Superior temporal gyrus (tissue), 1 donor: ENCODE data around the gene SIRPB1.
"Not testable (repeated sequence)": the region's sequence is repeated elsewhere in the genome, so short reads cannot be mapped to it uniquely, and the experiment has no call there.

Experiments used
- DNase-seq: peaks from one replicate; pipeline ENCODE4 v3.0.0-alpha.2; 2016; ENCODE audit errors: extremely low spot score

SIRPB1 gene

DNA sequence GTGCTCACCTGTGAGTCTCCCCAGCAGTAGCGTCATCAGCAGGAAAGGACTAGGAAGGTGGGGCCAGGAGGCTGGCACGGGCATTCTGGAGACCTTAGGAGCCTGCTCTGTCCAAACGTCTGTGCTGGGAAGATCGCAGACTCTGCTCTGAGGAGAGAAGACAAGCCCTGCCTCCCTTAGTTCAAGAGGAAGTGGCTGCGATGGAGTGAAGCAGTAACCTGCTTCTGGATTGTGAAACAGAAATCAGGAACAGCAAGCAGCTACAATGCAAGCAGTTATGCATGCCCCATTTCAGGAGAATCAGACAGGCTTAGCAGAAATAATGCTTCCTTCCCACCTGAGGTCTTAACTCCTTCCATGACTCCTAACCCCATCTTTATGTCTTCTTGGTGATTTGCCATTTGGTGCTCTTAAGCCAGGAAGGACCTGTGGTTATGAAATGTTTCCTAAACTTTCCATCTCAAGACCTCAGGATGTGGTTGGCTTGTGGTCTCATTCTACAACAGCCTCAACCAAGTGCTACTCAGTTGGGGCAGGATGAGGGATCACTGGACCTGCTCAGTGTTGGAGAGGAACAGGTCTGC lies at the start of gene SIRPB1:
TSS of gene SIRPB1 (minus strand) at position 149 of the 584 bp plus-strand sequence. CDS start at position 84, 65 bp downstream.
- peak; percentile 4 for DNase-seq

DNA sequence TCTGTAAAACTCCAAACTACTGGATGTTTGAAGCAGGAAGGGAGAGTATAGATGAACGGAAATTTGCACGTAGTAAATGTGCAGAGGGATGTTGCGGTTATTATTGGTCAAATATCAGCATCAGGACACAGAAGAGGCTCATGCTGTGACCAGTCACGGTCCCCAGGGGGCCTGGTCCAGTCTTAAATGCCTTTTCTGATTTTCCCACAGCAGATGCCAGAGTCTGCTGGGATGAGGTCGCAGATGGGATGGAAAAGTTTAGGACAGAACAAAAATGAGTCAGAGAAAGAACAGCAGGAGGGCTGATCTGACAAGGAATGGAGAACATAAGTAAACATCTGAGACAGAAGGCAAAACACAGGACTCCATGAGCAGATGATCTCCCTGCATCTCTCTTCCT lies 49.5 kb upstream of the SIRPB1 start:
- no peak for DNase-seq

DNA sequence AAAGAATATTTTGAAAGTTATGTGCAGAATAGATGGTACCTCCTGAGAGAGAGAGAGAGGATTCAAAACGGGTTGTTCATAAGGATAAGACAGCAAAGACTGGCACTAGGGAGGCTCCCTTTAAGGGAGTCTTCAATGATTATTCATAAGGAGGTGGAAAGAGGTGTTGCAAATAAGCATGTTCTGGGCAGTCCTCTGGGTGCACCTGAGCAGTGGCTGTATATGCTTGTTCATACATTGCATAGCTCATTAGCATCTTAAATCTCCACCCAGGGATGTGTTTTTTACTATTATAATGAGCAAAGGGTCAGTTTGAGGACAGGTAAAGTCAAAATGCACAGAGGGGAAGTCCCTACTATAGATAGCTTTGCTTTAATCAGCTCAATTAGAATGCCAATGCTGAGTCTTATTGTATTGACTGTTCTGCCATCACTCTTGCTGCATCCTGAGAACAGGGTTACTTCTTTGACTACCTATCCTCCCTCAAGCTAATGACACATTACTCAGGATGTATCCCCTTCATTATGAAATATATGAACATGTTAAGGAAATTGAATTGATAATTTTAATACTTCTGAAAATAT lies 47.8 kb upstream of the SIRPB1 start:
- DNase-seq: no peak

DNA sequence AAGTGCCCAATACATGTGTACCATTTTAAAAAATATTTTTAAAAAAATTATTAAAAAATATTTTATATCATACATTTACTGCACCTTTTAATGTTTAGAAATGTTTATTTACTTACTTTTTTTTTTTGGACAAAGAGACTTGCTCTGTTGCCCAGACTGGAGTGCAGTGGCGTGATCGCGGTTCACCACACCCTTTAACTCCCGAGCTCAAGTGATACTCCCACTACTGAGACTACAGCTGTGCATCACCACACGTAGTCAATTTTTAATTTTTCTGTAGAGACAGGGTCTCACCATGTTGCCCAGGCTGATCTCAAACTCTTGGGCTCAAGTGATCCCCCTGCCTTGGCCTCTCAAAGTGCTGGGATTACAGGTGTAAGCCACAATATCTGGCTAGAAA lies 47.0 kb upstream of the SIRPB1 start:
- no peak for DNase-seq

DNA sequence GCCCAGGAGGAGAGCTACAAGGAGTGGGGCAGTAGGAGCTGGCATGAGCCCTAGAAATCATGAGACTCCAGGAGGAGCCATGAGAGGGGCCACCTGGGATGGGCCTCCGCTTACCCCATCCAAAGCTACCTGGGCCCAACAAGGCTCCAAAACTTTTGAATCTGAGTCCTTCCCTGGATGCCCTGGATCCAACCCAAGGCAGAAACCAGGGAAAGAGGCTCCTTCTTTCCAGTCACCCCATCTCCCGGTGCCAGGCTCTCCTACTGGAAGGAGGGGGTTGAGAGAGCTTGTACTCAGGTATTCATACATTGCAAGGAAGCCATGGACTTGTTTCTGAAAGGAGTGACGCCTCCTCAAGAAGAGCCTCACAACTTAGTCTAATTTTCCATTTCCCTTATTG lies 45.5 kb upstream of the SIRPB1 start:
- DNase-seq: no peak

DNA sequence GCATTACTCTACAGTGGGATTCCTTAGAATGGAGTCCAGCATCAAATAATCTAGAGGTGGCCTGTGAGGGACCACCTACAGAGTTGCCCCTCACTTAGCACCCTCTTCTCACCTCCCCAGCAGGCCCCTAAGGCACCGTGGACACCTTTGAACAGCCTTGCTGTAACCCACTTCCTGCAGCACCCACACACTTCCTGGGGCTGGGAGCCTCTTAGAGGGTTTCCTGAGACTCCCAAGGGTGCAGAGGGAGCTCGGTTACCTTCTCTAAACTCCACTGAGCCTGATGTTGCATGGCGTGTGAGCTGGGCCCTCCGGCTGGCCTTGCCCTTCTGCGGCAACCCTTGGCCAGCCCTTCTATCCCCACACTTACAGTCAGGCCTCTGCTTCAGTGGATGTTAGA lies 45.1 kb upstream of the SIRPB1 start:
- DNase-seq: no peak

DNA sequence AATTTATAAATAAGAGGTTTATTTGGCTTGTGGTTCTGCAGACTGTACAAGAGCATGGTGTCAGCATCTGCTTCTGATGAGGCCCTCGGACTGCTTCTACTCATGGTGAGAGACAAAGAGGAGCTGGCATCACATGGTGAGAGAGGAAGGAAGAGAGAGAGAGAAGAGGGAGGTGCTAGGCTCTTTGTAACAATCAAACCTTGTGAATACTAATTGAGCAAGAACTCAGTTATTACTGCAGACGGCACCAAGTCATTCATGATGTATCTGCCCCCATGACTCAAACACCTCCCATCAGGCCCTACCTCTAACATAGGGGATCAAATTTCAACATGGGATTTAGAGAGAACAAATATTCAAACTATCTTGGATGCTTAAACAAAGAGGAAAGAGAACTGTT lies 44.1 kb upstream of the SIRPB1 start:
- DNase-seq: no peak

DNA sequence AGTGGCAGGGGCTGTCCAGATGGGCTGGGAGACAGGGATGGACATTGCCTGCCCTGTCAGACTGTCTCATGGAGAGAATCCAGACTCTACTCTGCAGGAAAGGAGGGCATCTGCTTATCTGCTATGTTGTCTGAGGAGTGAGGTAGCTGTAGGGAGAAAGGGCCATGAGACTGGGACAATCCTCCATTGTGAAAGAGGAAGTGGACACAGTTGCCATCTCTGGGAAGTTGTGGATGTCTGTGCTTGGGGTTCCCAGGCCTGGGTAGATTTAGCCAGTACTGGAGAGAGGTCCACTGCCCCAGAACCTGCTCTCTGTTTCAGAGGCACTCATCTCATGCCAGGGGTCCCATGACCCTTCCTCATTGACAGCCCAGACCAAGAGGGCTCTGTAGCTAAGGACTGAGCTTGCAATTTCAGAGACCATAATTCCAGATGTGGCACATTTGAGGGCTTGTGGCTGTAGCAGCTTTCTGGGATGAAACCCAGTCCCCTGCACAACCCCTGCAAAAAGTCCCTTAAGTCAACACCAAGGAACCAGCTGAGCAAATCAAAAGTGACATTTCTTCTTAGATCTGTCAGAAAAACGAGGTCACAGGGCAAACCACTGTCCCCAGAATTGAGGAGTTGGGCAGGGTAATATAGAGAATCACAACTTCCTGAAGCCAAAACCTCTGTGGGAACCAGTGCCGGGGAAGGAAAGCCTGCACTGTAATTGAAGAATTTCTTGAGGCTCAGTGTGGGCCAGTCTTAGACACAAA lies 41.9 kb upstream of the SIRPB1 start:
- DNase-seq: no peak

DNA sequence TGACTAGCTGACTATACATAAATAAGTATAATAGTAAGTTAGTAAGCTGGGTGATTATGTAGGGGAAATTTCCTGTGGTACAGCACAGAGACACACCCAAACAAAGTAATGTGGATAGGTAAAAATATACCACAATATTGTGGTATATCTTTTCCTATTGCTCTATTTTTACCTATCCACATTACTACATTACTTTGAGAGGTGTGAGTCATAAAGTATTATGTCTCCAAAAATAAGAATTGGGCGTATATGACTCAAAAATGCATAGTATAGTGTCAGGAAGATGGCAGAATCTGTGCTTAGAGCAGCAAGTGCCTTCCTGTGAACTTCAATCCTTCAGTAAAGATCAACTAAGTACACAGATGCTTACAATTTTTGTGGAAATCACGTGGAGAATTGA lies 40.4 kb upstream of the SIRPB1 start:
- no peak for DNase-seq

DNA sequence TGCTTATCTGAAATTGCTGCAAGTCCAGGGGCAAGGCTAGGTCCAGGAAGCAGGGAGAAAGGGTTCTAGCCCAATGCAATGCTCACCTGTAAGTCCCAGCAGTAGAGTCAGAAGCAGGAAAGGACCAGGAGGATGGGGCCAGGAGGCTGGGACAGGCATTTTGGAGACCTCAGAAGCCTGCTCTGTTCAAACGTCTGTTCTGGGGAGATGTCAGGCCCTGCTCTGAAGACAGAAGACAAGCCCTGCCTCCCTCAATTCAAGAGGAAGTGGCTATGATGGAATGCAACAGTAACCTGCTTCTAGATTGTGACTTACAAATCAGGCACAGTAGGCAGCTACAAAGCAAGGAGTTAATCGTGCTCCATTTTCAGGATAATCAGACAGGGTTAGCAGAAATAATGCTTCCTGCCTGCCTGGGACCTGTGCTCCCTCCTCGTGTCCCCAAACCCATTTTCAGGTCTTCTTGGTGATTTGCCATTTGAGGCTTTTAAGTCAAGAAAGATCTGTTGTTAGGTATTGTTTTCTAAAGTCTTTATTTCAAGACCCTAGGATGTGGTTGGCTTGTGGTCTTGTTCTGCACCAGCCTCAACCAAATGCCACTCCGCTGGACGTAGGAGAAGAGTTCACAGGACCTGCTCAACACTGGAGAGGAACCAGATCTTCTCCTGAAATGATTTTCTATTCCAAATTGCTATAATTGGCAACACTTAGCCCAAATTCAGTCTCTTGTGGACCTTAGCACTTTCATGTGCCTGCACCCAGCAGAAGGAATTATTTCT lies 37.9 kb upstream of the SIRPB1 start, which contains the start of gene SIRPG:
TSS of gene SIRPG (minus strand) at position 224 of the 779 bp plus-strand sequence. CDS start at position 159, 65 bp downstream.
- no peak for DNase-seq

DNA sequence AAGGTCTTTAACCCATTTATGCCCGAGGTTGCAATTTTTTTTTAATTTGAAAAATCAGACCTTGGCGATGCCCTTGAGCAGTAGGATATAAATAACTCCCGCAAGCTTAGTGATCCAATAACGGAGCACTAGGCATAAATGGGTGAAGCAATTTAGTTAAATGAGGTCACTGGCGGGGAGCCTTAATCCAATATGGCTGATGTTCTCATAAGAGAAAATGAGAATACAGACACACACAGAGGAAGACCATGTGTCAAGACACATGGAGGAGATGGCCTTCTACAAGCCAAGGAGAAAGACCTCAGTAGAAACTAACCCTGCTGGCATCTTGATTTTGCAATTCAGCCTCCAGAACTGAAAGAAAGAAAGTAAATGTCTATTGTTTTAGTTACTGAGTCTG lies 37.0 kb upstream of the SIRPB1 start:
- DNase-seq: no peak

DNA sequence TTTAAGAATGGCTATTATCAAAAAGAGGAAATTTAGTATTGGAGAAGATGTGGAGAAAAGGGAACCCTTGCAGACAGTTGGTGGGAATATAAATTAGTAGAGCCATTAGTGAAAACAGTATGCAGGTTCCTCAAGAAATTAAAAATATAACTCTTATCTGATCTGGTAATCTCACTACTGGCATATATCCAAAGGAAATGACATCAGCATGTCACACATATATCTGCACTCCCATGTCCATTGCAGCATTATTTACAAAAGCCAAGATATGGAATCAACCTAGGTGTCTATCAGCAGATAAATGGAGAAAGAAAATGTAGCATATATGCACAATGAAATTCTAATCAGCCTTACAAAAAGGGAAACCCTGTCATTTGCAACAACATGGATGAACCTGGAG lies 35.2 kb upstream of the SIRPB1 start:
- no peak for DNase-seq

DNA sequence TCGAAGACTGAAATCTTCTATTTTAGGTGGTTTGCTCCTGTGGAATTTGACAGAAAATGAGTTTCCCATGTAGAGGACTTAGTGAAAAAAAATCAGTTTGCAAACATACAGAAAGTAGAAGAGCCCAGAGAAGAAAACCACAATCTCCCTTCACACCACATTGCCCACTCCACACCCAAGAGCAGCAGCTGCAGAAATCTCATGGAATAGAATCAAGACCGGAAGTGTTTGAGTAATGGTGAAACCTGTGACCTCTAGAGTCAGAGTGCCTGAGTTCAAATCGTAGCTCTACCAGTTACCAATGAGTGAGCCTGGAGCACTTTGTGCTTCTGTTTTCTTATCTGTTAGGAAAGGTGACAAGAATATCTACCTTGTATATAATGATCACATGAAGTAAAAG lies 33.2 kb upstream of the SIRPB1 start:
- no peak for DNase-seq

DNA sequence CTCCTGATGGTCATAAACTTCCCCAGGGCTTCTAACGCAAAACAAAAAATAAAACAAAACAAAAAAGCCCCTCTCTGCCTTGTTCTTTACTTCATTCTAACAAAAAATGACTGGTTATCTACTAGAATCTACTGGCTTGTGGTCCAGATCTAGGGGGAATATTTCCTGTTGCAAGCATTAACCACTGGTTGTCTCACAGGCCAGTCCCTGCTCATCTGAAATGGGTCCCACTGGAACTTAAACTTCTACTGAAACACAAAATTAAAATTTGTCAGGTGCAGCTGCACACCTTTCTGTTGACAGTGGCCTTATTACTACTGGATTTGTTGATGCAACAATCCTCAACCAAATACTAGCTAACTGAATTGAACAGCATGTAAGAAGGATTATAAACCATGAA lies 32.3 kb upstream of the SIRPB1 start:
- no peak for DNase-seq

DNA sequence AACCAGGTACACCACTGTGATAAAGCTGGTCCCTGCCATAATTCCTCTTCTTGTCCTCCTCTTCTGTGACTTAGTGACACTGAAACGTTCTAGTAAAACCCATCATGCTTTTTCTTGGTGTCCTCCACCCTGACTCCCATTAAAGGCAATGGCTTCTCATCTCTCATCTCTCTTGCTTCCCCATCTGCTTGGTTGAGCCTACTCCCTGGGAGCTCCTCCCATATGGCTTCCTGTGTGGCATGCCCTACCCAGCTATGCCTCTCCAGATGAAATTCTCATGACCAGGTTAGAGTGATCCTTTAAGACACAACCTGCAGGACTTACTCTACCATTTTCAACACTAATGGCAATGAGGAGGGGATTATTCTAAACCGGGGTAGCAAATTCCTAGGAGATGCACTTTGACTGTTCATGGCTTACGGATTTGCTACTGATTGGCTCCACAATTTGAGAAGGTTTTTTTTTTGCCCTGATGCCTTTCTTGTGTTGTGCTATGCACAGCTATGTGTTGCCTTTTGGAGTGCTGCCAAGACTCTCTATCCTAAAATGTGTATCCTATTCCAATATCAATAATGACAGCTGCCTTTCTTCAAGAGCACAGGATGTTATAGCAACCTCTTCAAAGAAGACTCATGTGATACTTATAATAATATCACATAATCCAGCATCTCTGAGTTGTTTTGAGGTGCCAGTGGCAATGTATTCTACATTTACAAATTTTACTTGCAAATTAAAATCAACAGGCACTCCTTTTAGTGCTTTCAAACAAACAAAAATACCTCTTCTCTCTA lies 31.7 kb upstream of the SIRPB1 start:
- DNase-seq: no peak

DNA sequence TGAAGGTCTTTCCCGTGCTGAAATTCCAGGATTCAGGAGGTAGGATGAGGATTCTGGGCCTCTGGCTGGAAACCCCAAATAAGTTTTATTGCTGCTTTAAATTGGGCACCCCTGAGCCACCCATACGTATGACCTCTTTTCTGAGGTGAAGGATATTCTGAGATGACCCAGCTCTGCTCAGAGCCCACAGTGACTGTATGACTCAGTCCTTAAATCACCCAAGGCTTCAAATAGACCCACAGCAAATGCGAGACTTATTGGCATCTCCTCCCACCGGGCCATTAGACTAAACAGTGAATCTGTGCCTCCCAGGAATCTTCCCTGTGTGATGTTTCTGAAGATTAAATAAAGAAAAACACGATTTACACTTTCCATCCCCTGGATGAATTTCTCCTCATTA lies 28.3 kb upstream of the SIRPB1 start:
- no peak for DNase-seq

DNA sequence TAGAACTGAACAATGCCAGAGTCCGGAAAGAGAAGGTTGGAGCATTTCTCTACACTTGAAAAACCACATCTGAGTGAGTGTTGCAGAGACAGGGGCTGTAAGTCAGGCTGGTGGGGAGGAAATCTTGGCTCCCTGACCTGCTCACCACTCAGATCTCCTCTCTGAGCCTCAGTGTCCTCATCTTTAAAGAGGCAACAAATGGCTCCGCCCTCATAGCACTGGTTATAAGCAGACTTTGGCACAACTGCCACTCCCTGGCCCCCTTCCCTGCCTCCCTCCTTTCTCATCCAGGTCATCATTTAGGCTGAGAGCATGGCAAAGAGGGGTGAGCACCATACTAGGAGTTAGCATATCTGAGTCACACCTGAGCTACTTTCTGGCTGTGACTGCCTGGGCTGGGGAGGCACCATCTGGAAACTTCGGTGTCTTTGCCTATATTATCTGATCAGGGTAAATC lies 27.2 kb upstream of the SIRPB1 start:
- DNase-seq: no peak

DNA sequence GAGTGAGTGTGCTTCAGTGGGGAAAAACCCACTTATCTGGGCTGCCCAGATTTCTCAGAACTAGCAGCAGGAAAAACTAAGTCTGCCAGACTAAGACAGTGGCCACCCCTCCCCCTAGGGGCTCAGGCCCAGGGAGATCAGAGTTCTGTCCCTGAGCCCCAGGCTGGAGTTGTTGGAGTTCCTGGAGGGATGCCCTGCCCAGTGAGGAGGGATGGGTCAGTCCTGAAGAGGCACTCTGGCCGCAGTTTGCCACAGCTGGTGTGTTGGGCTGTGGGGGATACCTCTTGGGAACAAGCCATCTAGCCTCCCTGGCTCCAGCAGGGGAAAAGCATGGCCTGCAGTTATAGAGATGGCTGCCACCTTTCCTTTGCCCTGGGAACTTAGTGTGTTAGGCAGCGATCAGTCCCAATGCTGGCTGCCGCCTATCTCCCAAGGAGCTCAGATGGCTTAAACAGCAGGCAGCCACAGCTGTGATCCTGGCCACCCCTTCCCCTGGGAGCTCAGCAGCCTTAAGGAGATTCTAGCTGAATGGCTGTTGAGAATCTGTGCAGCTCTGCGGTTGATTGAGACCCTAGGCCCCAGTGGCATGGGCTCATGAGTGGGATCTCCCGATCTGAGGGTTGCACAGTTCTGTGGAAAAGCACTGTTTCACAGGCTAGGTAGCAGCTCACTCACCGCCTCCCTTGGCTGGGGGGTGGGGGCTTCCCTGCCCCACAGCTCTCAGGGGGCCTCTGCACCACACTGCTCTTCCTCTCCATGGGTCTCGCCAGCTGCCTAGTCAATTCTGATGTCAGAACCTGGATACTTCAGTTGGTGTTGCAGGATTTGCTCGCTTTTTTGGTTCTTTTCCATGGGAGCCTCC lies 24.5 kb upstream of the SIRPB1 start:
- no peak for DNase-seq

DNA sequence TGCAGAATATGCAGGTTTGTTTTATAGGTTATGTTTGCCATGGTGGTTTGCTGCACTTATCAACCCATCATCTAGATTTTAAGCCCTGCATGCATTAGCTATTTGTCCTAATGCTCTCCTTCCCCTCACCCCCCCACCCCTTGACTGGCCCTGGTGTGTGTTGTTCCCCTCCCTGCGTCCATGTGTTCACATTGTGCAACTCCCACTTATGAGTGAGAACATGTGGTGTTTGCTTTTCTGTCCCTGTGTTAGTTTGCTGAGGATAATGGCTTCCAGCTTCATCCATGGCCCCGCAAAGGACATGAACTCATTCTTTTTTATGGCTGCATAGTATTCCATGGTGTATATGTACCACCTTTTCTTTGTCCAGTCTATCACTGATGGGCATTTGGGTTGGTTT lies 18.8 kb upstream of the SIRPB1 start:
- not testable (repeated sequence) for DNase-seq

DNA sequence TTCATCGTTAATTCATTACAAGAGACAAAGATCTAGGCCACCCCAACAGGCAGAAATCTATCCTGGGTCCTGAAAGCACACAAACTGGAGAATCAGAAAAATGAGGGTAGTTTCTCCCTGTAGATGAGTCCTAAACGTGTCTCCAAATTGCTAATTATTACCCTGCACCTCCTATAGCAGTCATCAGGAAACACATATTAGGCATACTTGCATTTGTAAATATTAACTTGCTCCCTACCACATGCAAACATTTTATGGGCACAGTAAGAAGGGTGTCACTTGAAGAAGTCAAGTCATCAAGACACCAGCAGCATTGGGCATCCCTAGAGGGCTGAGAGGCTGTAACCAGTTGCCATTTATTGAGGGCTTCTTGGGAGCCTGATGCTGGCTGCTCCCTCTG lies 17.9 kb upstream of the SIRPB1 start:
- DNase-seq: no peak

DNA sequence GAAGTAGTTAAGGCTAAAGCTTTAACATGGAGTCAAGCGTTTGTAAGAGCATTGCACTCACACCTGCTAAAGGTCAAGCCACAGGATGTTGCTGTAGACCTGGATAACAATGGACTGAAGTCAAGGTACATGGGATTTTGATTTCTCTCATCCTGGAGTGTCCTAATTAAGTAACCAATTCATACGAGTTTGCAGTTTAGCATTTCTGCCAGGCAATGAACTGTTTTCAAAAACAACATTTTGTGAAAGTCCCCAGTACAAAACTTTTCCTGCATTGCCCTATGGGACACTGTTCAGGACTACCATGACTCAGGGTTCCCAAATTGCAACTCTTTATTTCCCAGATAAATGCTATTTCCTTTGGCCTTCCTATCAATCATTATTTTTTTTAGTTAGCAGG lies 17.4 kb upstream of the SIRPB1 start:
- no peak for DNase-seq
